HCT116 (cell line): ENCODE data around the gene UBE2E2.

Experiments
- EGR1 ChIP-seq: IDR thresholded peaks from 2 replicates; pipeline ENCODE4 v1.6.1; 2012; ENCODE audit warnings: low read depth
- EZH2 ChIP-seq: fragments of 200-600 bp; sonication (generic); IDR thresholded peaks from 2 replicates; pipeline ENCODE4 v1.6.1; 2017; ENCODE audit warnings: antibody characterized with exemption, mixed run types
- POLR2A ChIP-seq: IDR thresholded peaks from 2 replicates; pipeline ENCODE4 v1.7.0; 2011; ENCODE audit warnings: borderline replicate concordance; ENCODE audit not compliant: insufficient read depth, insufficient read length; ENCODE audit errors: extremely low read depth
- POLR2AphosphoS5 ChIP-seq: IDR thresholded peaks from 2 replicates; pipeline ENCODE4 v1.6.1; 2011; ENCODE audit warnings: mild to moderate bottlenecking, low read depth, low read length, moderate library complexity
- TF ChIP-seq, protein P1 (sequence below), 3 experiments: fragments of 200-600 bp in 1 of 3; sonication (generic) in 1 of 3; IDR thresholded peaks in 2 of 3; conservative IDR thresholded peaks in 1 of 3; 2 replicates each; pipeline ENCODE4 v1.5.1; 2012 to 2017; ENCODE audit warnings: low read depth in 2 of 3, low read length in 2 of 3, antibody characterized with exemption in 1 of 3, borderline replicate concordance in 1 of 3, control low read depth in 1 of 3, mild to moderate bottlenecking in 1 of 3, mixed read lengths in 1 of 3, mixed run types in 1 of 3, moderate library complexity in 1 of 3; ENCODE audit not compliant: insufficient read depth in 1 of 3

DNA sequence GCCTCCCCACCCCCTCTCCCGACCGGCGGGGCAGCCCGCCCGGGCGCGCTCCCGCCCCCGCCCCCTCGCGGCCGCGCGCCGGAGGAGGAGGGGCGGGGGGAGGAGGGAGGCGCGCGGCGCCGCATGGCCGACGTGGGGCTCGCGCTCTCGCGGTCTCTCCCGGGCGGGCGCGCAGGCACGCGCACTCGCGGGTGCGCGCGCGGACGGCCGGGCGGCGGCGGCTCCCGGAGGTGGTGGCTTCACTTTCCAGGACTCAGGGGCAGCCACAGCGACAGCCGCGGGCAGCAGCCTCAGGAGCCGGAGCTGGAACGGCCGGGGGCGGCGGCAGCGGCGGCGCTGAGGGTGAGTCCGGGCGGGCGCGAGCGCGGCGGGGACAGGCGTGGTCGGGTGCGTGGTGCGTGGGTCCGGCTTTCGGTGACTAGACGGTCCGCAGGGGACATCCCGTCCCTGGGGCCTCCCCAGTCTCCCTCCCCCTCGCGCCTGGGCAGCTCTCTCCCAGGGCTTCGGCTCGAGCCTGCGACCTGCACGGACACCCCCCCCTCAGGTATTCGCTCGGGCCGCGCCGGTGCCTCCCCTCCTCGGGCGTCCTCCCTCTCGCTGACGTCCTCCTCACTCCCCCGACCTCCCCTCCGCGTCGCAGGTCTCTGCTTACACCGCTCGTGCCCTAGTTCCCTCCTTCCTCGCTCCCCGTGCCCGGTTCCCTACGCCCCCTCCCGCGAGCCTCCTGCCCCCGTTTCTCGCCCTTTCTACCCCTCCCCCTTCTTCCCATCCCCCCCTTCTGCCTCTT is at the start of gene UBE2E2:
- TF ChIP-seq, protein P1, sequence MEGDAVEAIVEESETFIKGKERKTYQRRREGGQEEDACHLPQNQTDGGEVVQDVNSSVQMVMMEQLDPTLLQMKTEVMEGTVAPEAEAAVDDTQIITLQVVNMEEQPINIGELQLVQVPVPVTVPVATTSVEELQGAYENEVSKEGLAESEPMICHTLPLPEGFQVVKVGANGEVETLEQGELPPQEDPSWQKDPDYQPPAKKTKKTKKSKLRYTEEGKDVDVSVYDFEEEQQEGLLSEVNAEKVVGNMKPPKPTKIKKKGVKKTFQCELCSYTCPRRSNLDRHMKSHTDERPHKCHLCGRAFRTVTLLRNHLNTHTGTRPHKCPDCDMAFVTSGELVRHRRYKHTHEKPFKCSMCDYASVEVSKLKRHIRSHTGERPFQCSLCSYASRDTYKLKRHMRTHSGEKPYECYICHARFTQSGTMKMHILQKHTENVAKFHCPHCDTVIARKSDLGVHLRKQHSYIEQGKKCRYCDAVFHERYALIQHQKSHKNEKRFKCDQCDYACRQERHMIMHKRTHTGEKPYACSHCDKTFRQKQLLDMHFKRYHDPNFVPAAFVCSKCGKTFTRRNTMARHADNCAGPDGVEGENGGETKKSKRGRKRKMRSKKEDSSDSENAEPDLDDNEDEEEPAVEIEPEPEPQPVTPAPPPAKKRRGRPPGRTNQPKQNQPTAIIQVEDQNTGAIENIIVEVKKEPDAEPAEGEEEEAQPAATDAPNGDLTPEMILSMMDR (IDR thresholded peaks at IDR 0.05 in 2 of 3, conservative IDR thresholded peaks at IDR 0.05 in 1 of 3; ENCODE audit: borderline replicate concordance in 1 of 3, insufficient read depth in 1 of 3, low read depth in 2 of 3, low read length in 2 of 3), result no peak
- TF ChIP-seq POLR2A (no peak), EGR1 (no peak), EZH2 (no peak), POLR2AphosphoS5 (peak; percentile 62)
